OCI-LY1 (cell line): ENCODE data around the gene USP50.

Experiments used
- EZH2 ChIP-seq: fragments of 200-600 bp; sonication (generic), shearing (Covaris generic); IDR thresholded peaks from 2 replicates; pipeline ENCODE4 v1.8.0; 2017; ENCODE audit warnings: borderline replicate concordance, mixed run types, mild to moderate bottlenecking, antibody characterized with exemption, low read length, moderate library complexity, mixed read lengths
- TF ChIP-seq, protein P1 (sequence below): fragments of 200-600 bp; sonication (generic), shearing (Covaris generic); IDR thresholded peaks from 2 replicates; pipeline ENCODE4 v1.5.1; 2017; ENCODE audit warnings: mild to moderate bottlenecking, antibody characterized with exemption, low read length, moderate library complexity, mixed read lengths

DNA sequence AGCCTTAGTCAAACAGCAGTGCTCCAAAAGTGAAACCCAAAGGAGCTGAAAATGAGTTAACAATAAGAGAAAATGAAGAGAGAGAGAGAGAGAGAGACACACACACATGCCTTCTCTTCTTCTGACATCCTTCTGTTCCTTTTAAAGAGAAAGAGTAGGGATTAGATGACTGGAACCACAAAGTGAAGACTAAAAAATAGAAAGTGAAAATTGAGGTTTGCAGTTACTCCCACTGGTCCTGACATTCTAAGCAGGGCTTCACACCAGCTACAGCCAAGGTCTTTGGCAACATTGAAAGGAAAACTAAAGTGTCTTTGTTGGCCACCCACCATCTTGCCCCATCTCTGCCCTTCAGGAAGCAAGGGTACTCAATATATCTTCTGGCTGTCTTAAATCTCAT is 59.2 kb downstream of the USP50 start:
- TF ChIP-seq, protein P1, sequence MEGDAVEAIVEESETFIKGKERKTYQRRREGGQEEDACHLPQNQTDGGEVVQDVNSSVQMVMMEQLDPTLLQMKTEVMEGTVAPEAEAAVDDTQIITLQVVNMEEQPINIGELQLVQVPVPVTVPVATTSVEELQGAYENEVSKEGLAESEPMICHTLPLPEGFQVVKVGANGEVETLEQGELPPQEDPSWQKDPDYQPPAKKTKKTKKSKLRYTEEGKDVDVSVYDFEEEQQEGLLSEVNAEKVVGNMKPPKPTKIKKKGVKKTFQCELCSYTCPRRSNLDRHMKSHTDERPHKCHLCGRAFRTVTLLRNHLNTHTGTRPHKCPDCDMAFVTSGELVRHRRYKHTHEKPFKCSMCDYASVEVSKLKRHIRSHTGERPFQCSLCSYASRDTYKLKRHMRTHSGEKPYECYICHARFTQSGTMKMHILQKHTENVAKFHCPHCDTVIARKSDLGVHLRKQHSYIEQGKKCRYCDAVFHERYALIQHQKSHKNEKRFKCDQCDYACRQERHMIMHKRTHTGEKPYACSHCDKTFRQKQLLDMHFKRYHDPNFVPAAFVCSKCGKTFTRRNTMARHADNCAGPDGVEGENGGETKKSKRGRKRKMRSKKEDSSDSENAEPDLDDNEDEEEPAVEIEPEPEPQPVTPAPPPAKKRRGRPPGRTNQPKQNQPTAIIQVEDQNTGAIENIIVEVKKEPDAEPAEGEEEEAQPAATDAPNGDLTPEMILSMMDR: no peak
- TF ChIP-seq EZH2: no peak
